Stimulated activated CD8-positive, alpha-beta memory T cell treated with anti-CD3 and anti-CD28 coated beads, Interleukin-7, amount 100 ng/mL, for 24 hours (primary cell): ENCODE results near the gene RPL7L1.
"Not testable (repeated sequence)": the region's sequence is repeated elsewhere in the genome, so short reads cannot be mapped to it uniquely, and the experiment has no call there.

Experiments
- DNase-seq: peaks from one replicate; pipeline ENCODE4 v3.0.0-alpha.2; 2020; ENCODE audit warnings: low read depth

The RPL7L1 gene

GRCh38 chr6:42891199-42891722 lies 11.8 kb downstream of the RPL7L1 start:
- DNase-seq, result no peak

- DNase-seq, result not testable (repeated sequence)
These were observed 14.8 kb downstream of the RPL7L1 start for GRCh38 chr6:42894041-42894828.

- DNase-seq, result no peak
These were observed 16.8 kb downstream of the RPL7L1 start for GRCh38 chr6:42896178-42896719.

- DNase-seq, result peak; percentile 55
These were observed 19.5 kb downstream of the RPL7L1 start for GRCh38 chr6:42898891-42899361.

GRCh38 chr6:42899871-42900270 lies 20.5 kb downstream of the RPL7L1 start:
- no peak for DNase-seq

- DNase-seq, result peak; percentile 40
These were observed 22.1 kb downstream of the RPL7L1 start for GRCh38 chr6:42901538-42901957.

GRCh38 chr6:42902429-42903263 lies 23.2 kb downstream of the RPL7L1 start:
- DNase-seq, result not testable (repeated sequence)

- no peak for DNase-seq
These were observed 25.1 kb downstream of the RPL7L1 start for GRCh38 chr6:42904467-42904866.

- DNase-seq, result no peak
These were observed 27.9 kb downstream of the RPL7L1 start for GRCh38 chr6:42907336-42907735.

GRCh38 chr6:42909835-42910234 lies 30.4 kb downstream of the RPL7L1 start:
- DNase-seq, result no peak

GRCh38 chr6:42911171-42912021 lies 32.0 kb downstream of the RPL7L1 start:
- DNase-seq, result no peak

- DNase-seq, result no peak
These were observed 35.1 kb downstream of the RPL7L1 start for GRCh38 chr6:42914546-42914945.

- DNase-seq, result no peak
These were observed 36.3 kb downstream of the RPL7L1 start, which contains the start of gene PTCRA for GRCh38 chr6:42915732-42916131. TSS of gene PTCRA (plus strand) at chr6:42916053. CDS start at chr6:42916070, 17 bp downstream.

GRCh38 chr6:42916288-42916687 lies 36.9 kb downstream of the RPL7L1 start:
- no peak for DNase-seq

- DNase-seq, result no peak
These were observed 42.4 kb downstream of the RPL7L1 start for GRCh38 chr6:42921801-42922200.

GRCh38 chr6:42923666-42924065 lies 44.2 kb downstream of the RPL7L1 start:
- no peak for DNase-seq

- DNase-seq, result no peak
These were observed 45.9 kb downstream of the RPL7L1 start for GRCh38 chr6:42925248-42925857.

- peak; percentile 88 for DNase-seq
These were observed 49.8 kb downstream of the RPL7L1 start, which contains the start of gene CNPY3 for GRCh38 chr6:42928986-42929820. TSS of gene CNPY3 (plus strand) at chr6:42929480. CDS start at chr6:42929571, 91 bp downstream.

- DNase-seq, result peak; percentile 37
These were observed 50.5 kb downstream of the RPL7L1 start for GRCh38 chr6:42929821-42930360.

- no peak for DNase-seq
These were observed 53.0 kb downstream of the RPL7L1 start for GRCh38 chr6:42932412-42932811.
